Measurements from ENCODE around the gene KLHL13.
"Not testable (repeated sequence)": the region's sequence is repeated elsewhere in the genome, so short reads cannot be mapped to it uniquely, and the experiment has no call there.

KLHL13 gene

GRCh38 chrX:118116713-118117550 lies at the start of gene KLHL13:
Gene KLHL13, minus strand, starts transcription at chrX:118116810. Its CDS starts 88,337 bp downstream, at chrX:118028473.
- peak; percentile 7 for DNase-seq (ENCODE audit: low spot score)

- no peak for DNase-seq (ENCODE audit: low spot score)
These were observed 47.5 kb upstream of the KLHL13 start for GRCh38 chrX:118164138-118164537.

- no peak for DNase-seq (ENCODE audit: low spot score)
These were observed 40.5 kb upstream of the KLHL13 start for GRCh38 chrX:118156953-118157608.

- DNase-seq (ENCODE audit: low spot score): peak; percentile 1
These were observed 39.8 kb upstream of the KLHL13 start for GRCh38 chrX:118156254-118156952.

GRCh38 chrX:118153270-118153669 lies 36.7 kb upstream of the KLHL13 start:
- DNase-seq (ENCODE audit: low spot score): no peak

GRCh38 chrX:118152721-118153120 lies 36.1 kb upstream of the KLHL13 start:
- no peak for DNase-seq (ENCODE audit: low spot score)

GRCh38 chrX:118148737-118149136 lies 32.1 kb upstream of the KLHL13 start:
- no peak for DNase-seq (ENCODE audit: low spot score)

GRCh38 chrX:118147771-118148170 lies 31.2 kb upstream of the KLHL13 start:
- not testable (repeated sequence) for DNase-seq (ENCODE audit: low spot score)

- DNase-seq (ENCODE audit: low spot score): no peak
These were observed 27.0 kb upstream of the KLHL13 start for GRCh38 chrX:118143578-118143977.

- peak; percentile 10 for DNase-seq (ENCODE audit: low spot score)
These were observed 14.7 kb upstream of the KLHL13 start for GRCh38 chrX:118131336-118131735.

GRCh38 chrX:118129681-118130080 lies 13.1 kb upstream of the KLHL13 start:
- DNase-seq (ENCODE audit: low spot score): no peak

- no peak for DNase-seq (ENCODE audit: low spot score)
These were observed 12.1 kb upstream of the KLHL13 start for GRCh38 chrX:118128724-118129123.

- DNase-seq (ENCODE audit: low spot score): no peak
These were observed 9.7 kb upstream of the KLHL13 start for GRCh38 chrX:118126286-118126685.

GRCh38 chrX:118124243-118124642 lies 7.6 kb upstream of the KLHL13 start:
- DNase-seq (ENCODE audit: low spot score): not testable (repeated sequence)

GRCh38 chrX:118117741-118118140 lies 1.1 kb upstream of the KLHL13 start:
- no peak for DNase-seq (ENCODE audit: low spot score)

- peak; percentile 1 for DNase-seq (ENCODE audit: low spot score)
These were observed 477 bp downstream of the KLHL13 start for GRCh38 chrX:118115953-118116712.

- DNase-seq (ENCODE audit: low spot score): no peak
These were observed 1.6 kb downstream of the KLHL13 start for GRCh38 chrX:118114971-118115370.

- DNase-seq (ENCODE audit: low spot score): no peak
These were observed 7.5 kb downstream of the KLHL13 start for GRCh38 chrX:118109065-118109464.

GRCh38 chrX:118108304-118108703 lies 8.3 kb downstream of the KLHL13 start:
- no peak for DNase-seq (ENCODE audit: low spot score)

GRCh38 chrX:118100091-118100490 lies 16.5 kb downstream of the KLHL13 start:
- DNase-seq (ENCODE audit: low spot score): no peak

GRCh38 chrX:118088084-118088483 lies 28.5 kb downstream of the KLHL13 start:
- no peak for DNase-seq (ENCODE audit: low spot score)

- no peak for DNase-seq (ENCODE audit: low spot score)
These were observed 42.4 kb downstream of the KLHL13 start for GRCh38 chrX:118074196-118074595.

Measured in LoVo (cell line).